ENCODE measurements around the gene DKKL1.

The DKKL1 gene

GRCh38 chr19:49422407-49423070 is 58.9 kb downstream of the DKKL1 start:
- peak; percentile 63 to 74 for DNase-seq

- no peak for DNase-seq
Observed at GRCh38 chr19:49423071-49423984, 59.7 kb downstream of the DKKL1 start, which contains the start of gene PTH2. TSS of gene PTH2 (minus strand) at chr19:49423441. CDS start at chr19:49423339, 102 bp downstream.

GRCh38 chr19:49423985-49424303 is 60.3 kb downstream of the DKKL1 start:
- no peak for DNase-seq

All from activated T-cell treated with anti-CD3 and anti-CD28 coated beads, Interleukin-2, amount 50 U/mL, for 48 hours (primary cell).